Natural killer cell (primary cell): ENCODE measurements around the gene HORMAD2. TPM values are rescaled to one million over a fixed set of nuclear protein-coding genes. Genes with fewer than 3 reads are reported as not detected.

Source experiments
- ATAC-seq, 3 donors: fragments of 150-1000 bp in 2 of 3; fragments of 200-7000 bp in 1 of 3; cut with Tn5 transposase; 1 replicate in 1 of 3; 2 replicates in 2 of 3; pipeline ENCODE4 v1.10.0; 2021; ENCODE audit warnings: mild to moderate bottlenecking in 2 of 3, moderate library complexity in 2 of 3
- DNase-seq, 2 donors: peaks; one replicate each; pipeline versions ENCODE4 v3.0.0 to v3.0.0-alpha.2; 2013 to 2021; ENCODE audit warnings: mixed read lengths in 1 of 2
- H3K27ac ChIP-seq: one replicate; pipeline ENCODE4 v1.5.1; 2013; ENCODE audit warnings: mild to moderate bottlenecking, low read length
- H3K27me3 ChIP-seq: one replicate; pipeline ENCODE4 v1.6.1; 2013; ENCODE audit warnings: low read length; ENCODE audit not compliant: control insufficient read depth, insufficient read depth
- H3K36me3 ChIP-seq: one replicate; pipeline ENCODE4 v1.6.1; 2013; ENCODE audit warnings: low read length; ENCODE audit not compliant: control insufficient read depth, insufficient read depth
- H3K4me1 ChIP-seq: one replicate; pipeline ENCODE4 v1.6.1; 2013; ENCODE audit warnings: low read length; ENCODE audit not compliant: control insufficient read depth, insufficient read depth
- H3K4me3 ChIP-seq: one replicate; pipeline ENCODE4 v1.5.1; 2013; ENCODE audit warnings: low read length
- H3K9me3 ChIP-seq: one replicate; pipeline ENCODE4 v1.6.1; 2013; ENCODE audit warnings: low read length; ENCODE audit not compliant: control insufficient read depth, insufficient read depth
- H3K27ac Mint-ChIP-seq, 2 donors: one replicate each; pipeline ENCODE4 v1.8.0; 2022; ENCODE audit warnings: mild to moderate bottlenecking in 2 of 2, mixed read lengths in 2 of 2, moderate library complexity in 1 of 2
- H3K27me3 Mint-ChIP-seq, 2 donors: one replicate each; pipeline ENCODE4 v1.8.0; 2022; ENCODE audit warnings: low read depth in 2 of 2, mixed read lengths in 2 of 2
- H3K36me3 Mint-ChIP-seq: one replicate; pipeline ENCODE4 v1.8.0; 2022; ENCODE audit warnings: mixed read lengths
- H3K4me1 Mint-ChIP-seq, 2 donors: one replicate each; pipeline ENCODE4 v1.8.0; 2022; ENCODE audit warnings: mixed read lengths in 2 of 2
- H3K4me3 Mint-ChIP-seq: one replicate; pipeline ENCODE4 v1.8.0; 2022; ENCODE audit warnings: mild to moderate bottlenecking, moderate library complexity, mixed read lengths
- H3K9me3 Mint-ChIP-seq, 2 donors: one replicate each; pipeline ENCODE4 v1.8.0; 2022; ENCODE audit warnings: mixed read lengths in 2 of 2
- WGBS: methylation state at CpG from one replicate; pipeline ENCODE4 v1.1.7; 2013; ENCODE audit warnings: missing lambda C conversion rate; ENCODE audit not compliant: insufficient coverage; 5-methylcytosine and 5-hydroxymethylcytosine counted together
- intact Hi-C: fragments of 100-400 bp; cut with micrococcal nuclease; formaldehyde crosslinking; loops from one replicate; pipeline ENCODE4 v1.14.2; 2022
- total RNA-seq, 4 donors: library from RNA; stranded (reverse); fragments of 120-200 nt in 1 of 4; gene quantifications; one replicate each; pipeline versions ENCODE4 v1.2.3 to v1.2.4, GENCODE V29; 2013 to 2022
- TF ChIP-seq, protein P1 (sequence below): fragments of 200-600 bp; IDR thresholded peaks from one replicate; pipeline ENCODE4 v1.8.0; 2022; ENCODE audit warnings: antibody characterized with exemption

HORMAD2 gene
- total RNA-seq, 3 donors from 2014 or later (not counting 1 experiment from before 2014, with no cell fraction given) = not detected

GRCh38 chr22:30209642-30210041 is 129.4 kb downstream of the HORMAD2 start:
- no peak overlapping the region for H3K4me3 ChIP-seq
- Mint-ChIP-seq H3K4me1 (peaks cover 12 to 14% of the 10 kb centered on the region in 2 donors), H3K27ac (peak overlapping the region in 1 of 2 donors; percentile 44), H3K36me3 (no peaks in the 10 kb centered on the region), H3K27me3 (no peaks in the 10 kb centered on the region), H3K4me3 (no peak overlapping the region), H3K9me3 (no peaks in the 10 kb centered on the region)
- ATAC-seq (no peak), DNase-seq (no peak)
- no peaks in the 10 kb centered on the region for H3K9me3 ChIP-seq
- TF ChIP-seq, protein P1, sequence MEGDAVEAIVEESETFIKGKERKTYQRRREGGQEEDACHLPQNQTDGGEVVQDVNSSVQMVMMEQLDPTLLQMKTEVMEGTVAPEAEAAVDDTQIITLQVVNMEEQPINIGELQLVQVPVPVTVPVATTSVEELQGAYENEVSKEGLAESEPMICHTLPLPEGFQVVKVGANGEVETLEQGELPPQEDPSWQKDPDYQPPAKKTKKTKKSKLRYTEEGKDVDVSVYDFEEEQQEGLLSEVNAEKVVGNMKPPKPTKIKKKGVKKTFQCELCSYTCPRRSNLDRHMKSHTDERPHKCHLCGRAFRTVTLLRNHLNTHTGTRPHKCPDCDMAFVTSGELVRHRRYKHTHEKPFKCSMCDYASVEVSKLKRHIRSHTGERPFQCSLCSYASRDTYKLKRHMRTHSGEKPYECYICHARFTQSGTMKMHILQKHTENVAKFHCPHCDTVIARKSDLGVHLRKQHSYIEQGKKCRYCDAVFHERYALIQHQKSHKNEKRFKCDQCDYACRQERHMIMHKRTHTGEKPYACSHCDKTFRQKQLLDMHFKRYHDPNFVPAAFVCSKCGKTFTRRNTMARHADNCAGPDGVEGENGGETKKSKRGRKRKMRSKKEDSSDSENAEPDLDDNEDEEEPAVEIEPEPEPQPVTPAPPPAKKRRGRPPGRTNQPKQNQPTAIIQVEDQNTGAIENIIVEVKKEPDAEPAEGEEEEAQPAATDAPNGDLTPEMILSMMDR = no peak
- 93% methylated on average over 6 of the region's 6 CpGs for WGBS
- no peaks in the 10 kb centered on the region for H3K27me3 ChIP-seq
- peaks cover 19% of the 10 kb centered on the region for H3K4me1 ChIP-seq
- intact Hi-C loops = no loop called here
- no peaks in the 10 kb centered on the region for H3K36me3 ChIP-seq
- H3K27ac ChIP-seq = no peak overlapping the region

DNA sequence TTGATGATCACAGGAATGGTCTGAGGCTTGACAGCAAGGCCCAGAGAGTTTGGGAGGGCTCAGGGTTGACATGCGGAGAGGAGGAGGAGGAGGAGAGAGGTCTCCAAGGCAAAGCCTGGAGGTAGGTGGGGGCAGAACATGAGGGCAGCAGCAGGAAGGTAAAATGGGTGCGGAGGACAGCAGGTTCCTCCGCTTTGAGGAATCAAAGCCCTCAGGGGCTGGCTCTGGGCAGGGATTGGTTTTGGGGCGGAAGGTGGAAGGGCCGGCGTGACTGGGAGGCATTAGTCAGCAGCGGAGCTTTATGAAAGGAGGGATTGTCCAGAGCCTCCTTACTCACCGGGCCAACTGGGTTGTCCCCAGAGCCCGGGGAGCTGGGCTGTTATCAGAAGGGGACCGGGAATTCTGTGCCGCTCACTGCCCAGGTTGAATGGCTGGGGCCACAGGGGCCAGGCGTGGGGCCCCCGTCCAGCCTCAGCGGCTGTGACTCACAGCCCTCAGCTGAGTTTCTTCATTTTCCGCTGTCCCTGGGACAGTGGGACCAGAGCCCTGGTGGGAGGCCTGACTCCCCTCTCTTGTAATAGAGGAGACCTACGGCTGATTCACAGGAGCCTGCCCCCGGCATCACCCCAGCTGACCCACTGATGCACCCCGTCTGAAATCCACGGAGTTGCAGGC is 130.1 kb downstream of the HORMAD2 start:
- Histone ChIP-seq H3K27me3 (no peaks in the 10 kb centered on the region), H3K4me1 (peaks cover 19% of the 10 kb centered on the region), H3K4me3 (no peak overlapping the region), H3K27ac (no peak overlapping the region), H3K36me3 (no peaks in the 10 kb centered on the region), H3K9me3 (no peaks in the 10 kb centered on the region)
- DNase-seq (no peak), ATAC-seq (no peak)
- TF ChIP-seq, protein P1 = no peak
- no peaks in the 10 kb centered on the region for H3K36me3 Mint-ChIP-seq
- no peaks in the 10 kb centered on the region for H3K9me3 Mint-ChIP-seq
- H3K4me1 Mint-ChIP-seq = peaks cover 12 to 14% of the 10 kb centered on the region in 2 donors
- no peak overlapping the region for H3K4me3 Mint-ChIP-seq
- intact Hi-C loops = no loop called here
- 94% methylated on average over 19 of the region's 19 CpGs for WGBS
- peak overlapping the region in 1 of 2 donors; percentile 44 for H3K27ac Mint-ChIP-seq
- H3K27me3 Mint-ChIP-seq = no peaks in the 10 kb centered on the region

GRCh38 chr22:30211124-30211820 is 131.0 kb downstream of the HORMAD2 start:
- Mint-ChIP-seq H3K36me3 (no peaks in the 10 kb centered on the region), H3K4me3 (no peak overlapping the region), H3K9me3 (no peaks in the 10 kb centered on the region), H3K4me1 (peaks cover 12 to 14% of the 10 kb centered on the region in 2 donors), H3K27ac (no peak overlapping the region), H3K27me3 (no peaks in the 10 kb centered on the region)
- Histone ChIP-seq H3K27me3 (no peaks in the 10 kb centered on the region), H3K27ac (no peak overlapping the region), H3K4me1 (peaks cover 19% of the 10 kb centered on the region), H3K9me3 (no peaks in the 10 kb centered on the region), H3K36me3 (no peaks in the 10 kb centered on the region), H3K4me3 (no peak overlapping the region)
- TF ChIP-seq, protein P1 = no peak
- ATAC-seq (no peak), DNase-seq (no peak)
- intact Hi-C loops = no loop called here
- 95% methylated on average over 16 of the region's 18 CpGs for WGBS
